ENCODE data around the gene PNMA3.
"Not testable (repeated sequence)": the region's sequence is repeated elsewhere in the genome, so short reads cannot be mapped to it uniquely, and the experiment has no call there.

Gene PNMA3, protein sequence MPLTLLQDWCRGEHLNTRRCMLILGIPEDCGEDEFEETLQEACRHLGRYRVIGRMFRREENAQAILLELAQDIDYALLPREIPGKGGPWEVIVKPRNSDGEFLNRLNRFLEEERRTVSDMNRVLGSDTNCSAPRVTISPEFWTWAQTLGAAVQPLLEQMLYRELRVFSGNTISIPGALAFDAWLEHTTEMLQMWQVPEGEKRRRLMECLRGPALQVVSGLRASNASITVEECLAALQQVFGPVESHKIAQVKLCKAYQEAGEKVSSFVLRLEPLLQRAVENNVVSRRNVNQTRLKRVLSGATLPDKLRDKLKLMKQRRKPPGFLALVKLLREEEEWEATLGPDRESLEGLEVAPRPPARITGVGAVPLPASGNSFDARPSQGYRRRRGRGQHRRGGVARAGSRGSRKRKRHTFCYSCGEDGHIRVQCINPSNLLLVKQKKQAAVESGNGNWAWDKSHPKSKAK

DNA sequence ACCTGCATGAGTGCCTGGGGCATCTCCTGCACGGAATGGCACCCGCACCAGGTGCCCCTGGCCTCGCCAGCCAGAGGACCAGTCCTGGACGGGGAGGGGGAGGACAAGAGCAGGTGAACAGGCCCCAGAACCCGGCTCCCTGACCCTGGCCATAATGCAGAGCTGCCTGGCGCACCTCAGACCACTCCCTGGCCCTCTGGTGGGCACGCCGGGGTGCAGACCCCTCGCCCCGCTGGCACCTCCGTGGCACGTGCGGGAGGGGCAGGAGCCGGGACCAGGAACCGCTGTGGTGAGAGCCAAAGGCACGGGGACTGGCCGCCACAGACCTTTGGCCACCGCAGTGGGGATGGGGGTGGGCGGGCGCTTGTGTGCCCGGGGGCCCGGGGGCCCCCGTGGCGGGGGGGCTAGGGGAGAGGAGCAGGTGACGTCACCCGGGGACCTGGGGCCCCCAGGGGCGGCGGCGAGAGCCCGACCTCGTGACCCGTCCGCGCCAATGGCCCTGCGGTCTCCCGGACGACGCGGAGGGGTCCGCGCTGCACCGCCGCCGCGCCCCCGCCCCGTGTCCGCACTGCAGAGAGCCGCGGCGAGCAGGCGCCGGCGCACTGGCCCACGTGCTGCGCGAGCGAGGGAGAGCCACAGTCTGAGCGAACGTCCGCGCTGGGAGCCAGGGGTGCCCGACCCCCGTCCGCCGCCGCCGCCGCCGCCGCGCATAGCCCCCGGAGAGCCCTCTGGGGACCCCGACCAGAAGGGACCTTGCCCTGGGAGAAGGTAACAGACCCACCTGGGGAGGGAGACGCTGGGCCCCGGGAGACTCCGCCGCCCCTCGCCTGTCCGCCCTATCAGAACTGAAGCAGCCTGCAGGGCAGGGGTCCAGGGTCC, at the start of gene PNMA3:
PNMA3 (plus strand) TSS at position 600 of the 879 bp plus-strand sequence. CDS start 586 bp downstream, outside the sequence.
- peak in 11 of 58 donors; percentile 3 to 43 (median 23) for DNase-seq

- not testable (repeated sequence) for DNase-seq
Measured at GRCh38 chrX:153017174-153017573, 39.1 kb upstream of the PNMA3 start.

GRCh38 chrX:153019166-153019565, 37.1 kb upstream of the PNMA3 start:
- DNase-seq: no peak

DNA sequence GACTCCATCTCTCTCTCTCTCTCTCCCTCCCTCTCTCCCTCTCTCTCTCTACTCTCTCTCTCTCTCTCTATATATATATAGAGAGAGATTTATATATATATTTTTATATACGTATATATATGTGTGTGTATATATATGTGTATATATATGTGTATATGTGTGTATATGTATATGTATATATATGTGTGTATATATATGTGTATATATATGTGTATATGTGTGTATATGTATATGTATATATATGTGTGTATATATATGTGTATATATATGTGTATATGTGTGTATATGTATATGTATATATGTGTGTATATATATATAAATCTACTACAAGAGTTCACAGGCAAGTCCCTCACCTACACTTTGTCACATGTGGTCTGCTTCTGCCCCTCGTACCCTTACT, 29.8 kb upstream of the PNMA3 start:
- not testable (repeated sequence) for DNase-seq

GRCh38 chrX:153028487-153028886, 27.8 kb upstream of the PNMA3 start:
- not testable (repeated sequence) for DNase-seq

GRCh38 chrX:153029162-153029561, 27.1 kb upstream of the PNMA3 start:
- DNase-seq: no peak

DNA sequence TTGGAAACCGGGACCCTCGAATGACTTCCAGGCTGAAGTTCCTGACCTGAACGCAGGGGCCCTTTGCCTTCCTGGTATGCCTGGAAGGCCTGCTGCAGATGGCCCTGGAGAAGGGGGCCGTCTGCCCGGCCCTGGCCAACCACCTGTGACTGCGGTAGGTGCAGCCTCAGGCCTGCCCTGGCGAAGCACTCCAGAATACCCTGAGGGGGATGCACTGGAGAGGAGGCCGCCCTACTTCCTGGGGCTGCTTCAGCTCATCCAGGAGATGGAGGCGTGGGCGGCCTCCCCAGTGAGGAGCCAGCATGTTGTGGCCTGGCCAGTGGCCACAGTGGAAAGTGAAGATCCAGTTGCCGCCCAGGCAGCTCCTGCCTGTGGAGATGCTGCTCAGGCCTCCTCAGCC, 26.4 kb upstream of the PNMA3 start:
- no peak for DNase-seq

- DNase-seq: no peak
Measured at GRCh38 chrX:153030801-153031200, 25.5 kb upstream of the PNMA3 start.

GRCh38 chrX:153032397-153033118, 23.7 kb upstream of the PNMA3 start:
- peak in 52 of 58 donors; percentile 2 to 70 (median 40) for DNase-seq

GRCh38 chrX:153049093-153049492, 7.2 kb upstream of the PNMA3 start:
- no peak for DNase-seq

DNA sequence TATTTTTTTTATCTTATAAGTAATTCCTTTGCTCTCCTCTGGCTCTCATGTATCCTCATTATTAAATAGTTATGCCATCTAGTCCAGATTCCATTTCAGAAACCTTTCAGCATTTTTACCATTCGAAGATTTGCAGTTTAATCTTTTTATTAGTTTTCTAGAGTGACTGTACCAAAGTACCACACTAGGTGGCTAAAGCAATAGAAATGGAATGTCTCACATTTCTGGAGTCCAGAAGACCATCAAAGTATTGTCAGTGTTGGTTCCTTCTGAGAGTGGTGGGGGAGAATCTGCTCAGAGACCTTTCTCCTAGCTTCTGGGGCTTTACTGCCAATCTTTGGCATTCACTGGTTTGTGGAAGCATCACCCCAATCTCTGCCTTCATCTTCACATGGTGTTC, 3.7 kb upstream of the PNMA3 start:
- DNase-seq: no peak

- DNase-seq: peak in 2 of 58 donors; percentile 1 to 9
Measured at GRCh38 chrX:153057281-153057680, 1.0 kb downstream of the PNMA3 start.

GRCh38 chrX:153059191-153060094, 3.2 kb downstream of the PNMA3 start:
- no peak for DNase-seq

GRCh38 chrX:153060095-153060445, 3.8 kb downstream of the PNMA3 start:
- DNase-seq: no peak

DNA sequence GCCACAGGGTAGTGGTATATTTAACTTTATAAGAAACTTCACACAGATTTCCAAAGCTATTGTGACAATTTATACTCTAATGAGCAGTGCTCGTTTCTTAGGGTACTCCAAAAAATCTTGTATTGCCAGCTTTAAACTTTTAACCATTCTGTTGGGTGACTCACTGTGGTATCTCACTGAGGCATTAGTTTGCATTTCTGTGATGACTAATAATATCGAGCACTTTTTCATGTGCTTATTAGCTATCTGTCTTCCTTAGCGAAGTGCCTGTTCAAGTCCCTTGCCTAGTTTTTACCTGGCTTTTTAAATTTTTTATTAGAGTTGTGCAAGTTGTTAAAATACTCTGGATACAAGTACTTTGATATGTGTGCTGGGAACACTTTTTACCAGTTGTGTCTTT, 5.5 kb downstream of the PNMA3 start:
- DNase-seq: no peak

DNA sequence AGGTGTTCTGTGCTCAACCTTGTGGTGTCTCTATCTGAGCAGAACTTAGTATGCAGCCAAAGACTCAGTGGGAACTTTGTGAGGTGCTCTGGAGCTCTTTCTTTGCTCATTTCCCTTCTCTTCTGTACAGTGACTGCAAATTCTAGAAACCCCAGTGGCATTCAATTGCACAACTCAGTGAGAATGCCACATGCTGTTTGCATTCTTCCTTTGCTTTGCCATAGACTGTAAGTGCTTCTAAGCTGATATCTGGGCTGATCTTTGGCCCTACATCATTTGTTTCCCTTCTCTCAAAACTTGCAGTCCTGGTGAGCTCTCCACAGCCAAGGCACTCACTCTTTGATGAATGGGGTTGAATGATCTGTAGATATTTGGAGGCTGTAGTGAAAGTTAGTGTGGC, 7.0 kb downstream of the PNMA3 start:
- DNase-seq: no peak

DNA sequence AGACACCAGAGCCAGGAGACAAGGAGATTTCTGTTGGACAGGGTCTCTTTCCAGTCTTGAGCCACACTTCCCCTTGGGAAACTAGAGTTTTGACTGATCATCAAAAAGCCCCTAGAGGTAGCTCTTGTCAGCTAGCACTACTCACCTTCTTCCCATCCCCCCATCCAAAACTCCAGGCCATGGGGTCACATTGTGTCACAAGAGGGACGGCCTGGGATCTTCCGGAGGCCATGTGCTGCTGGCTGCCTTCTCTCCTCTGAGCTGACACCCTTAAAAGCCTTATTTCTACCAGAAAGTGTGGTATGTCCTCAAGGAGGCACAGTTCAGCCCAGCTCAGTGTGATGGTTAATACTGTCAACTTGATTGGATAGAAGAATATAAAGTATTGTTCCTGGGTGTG, 7.8 kb downstream of the PNMA3 start:
- no peak for DNase-seq

DNA sequence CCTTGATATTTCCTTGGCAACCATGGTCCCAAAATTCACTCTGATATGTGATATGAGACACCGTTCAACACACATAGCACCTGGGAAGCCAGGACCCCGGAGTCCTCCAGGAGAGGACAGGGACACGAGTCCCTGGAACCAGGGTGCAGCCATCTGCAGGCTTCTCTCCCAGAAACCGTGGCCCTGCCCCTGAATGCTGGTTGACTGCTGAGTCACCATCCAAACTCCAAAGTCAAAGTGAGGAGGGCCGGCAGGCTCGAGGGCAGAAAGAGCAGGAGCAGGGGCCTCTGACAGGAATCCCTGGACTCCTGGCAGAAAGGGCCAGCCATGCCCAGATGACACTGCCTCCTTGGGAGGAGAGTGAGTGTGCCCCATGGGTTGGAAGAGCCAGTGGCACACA, 9.1 kb downstream of the PNMA3 start:
- DNase-seq: no peak

DNA sequence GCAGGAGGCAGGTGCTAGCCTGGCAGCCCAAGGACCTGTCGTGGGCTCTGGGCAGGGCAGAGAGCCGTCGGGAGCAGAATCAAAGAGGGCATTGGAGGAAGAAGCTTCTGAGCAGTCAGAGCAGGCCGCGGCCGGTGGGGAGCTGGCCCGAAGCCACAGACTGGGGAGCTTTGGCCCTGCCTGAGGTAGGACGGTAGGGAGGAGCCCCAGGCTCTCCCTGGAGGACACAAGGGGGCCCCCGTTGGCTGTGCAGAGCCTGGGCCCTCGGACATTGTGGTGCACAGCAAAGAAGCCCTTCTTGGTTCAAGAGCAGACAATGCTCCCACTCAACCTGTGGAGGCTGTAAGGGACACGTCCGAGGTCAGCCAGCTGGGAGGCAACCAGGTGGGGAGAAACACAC, 10.1 kb downstream of the PNMA3 start:
- DNase-seq: not testable (repeated sequence)

GRCh38 chrX:153071909-153072583, 15.8 kb downstream of the PNMA3 start, which contains the start of gene PNMA6A:
Gene PNMA6A (plus strand): TSS chrX:153072454. CDS start chrX:153073063, 609 bp downstream.
- not testable (repeated sequence) for DNase-seq
